RWPE2 (cell line): ENCODE measurements around the gene SEC14L6.

Source experiments
- ATAC-seq: fragments of 200-7000 bp; cut with Tn5 transposase; 3 replicates; pipeline ENCODE4 v1.9.1; 2021; ENCODE audit warnings: low read depth
- DNase-seq: peaks from one replicate; pipeline ENCODE4 v3.0.0-alpha.2; 2020; ENCODE audit warnings: low spot score
- H3K27ac ChIP-seq: fragments of 450-650 bp; 2 replicates; pipeline ENCODE4 v1.5.1; 2017; ENCODE audit warnings: mild to moderate bottlenecking; ENCODE audit not compliant: poor library complexity, severe bottlenecking
- H3K27me3 ChIP-seq: fragments of 250-450 bp; sonication (Bioruptor Pico); 2 replicates; pipeline ENCODE4 v1.5.1; 2021; ENCODE audit warnings: mild to moderate bottlenecking, moderate library complexity; ENCODE audit not compliant: insufficient read depth, poor library complexity, severe bottlenecking
- H3K36me3 ChIP-seq: fragments of 250-450 bp; sonication (Bioruptor Pico); 2 replicates; pipeline ENCODE4 v1.5.1; 2020; ENCODE audit warnings: low read depth, mild to moderate bottlenecking, moderate library complexity
- H3K4me1 ChIP-seq: fragments of 250-450 bp; sonication (Bioruptor Pico); 2 replicates; pipeline ENCODE4 v1.5.1; 2021; ENCODE audit warnings: mild to moderate bottlenecking, moderate library complexity; ENCODE audit not compliant: insufficient read depth, poor library complexity, severe bottlenecking
- H3K4me3 ChIP-seq: fragments of 250-450 bp; sonication (Bioruptor Pico); 2 replicates; pipeline ENCODE4 v1.5.1; 2021; ENCODE audit warnings: mild to moderate bottlenecking, moderate library complexity; ENCODE audit not compliant: severe bottlenecking
- H3K9me3 ChIP-seq: fragments of 250-450 bp; sonication (Bioruptor Pico); 2 replicates; pipeline ENCODE4 v1.5.1; 2021; ENCODE audit warnings: mild to moderate bottlenecking, moderate library complexity; ENCODE audit not compliant: severe bottlenecking
- TF ChIP-seq, protein P1 (sequence below): fragments of 450-650 bp; IDR thresholded peaks from one replicate; pipeline ENCODE4 v1.5.1; 2017; ENCODE audit warnings: mild to moderate bottlenecking, moderate library complexity; ENCODE audit not compliant: poor library complexity, severe bottlenecking

SEC14L6 gene

DNA sequence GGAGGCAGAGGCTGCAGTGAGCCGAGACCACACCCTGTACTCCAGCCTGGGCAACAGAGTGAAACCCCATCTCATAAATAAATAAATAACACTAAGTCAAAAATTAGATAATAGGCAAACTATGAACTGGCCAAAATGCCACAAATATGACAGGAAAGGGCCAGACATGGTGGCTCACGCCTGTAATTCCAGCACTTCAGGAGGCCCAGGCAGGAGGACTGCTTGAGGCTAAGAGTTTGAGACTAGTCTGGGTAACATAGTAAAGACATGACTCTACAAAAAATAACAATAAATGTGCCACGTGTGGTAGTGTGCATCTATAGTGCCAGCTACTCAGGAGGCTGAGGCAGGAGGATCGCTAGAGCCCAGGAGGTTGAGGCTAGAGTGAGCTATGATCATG is 19.9 kb downstream of the SEC14L6 start:
- Histone ChIP-seq H3K36me3 (no peaks in the 10 kb centered on the region), H3K4me3 (no peak overlapping the region), H3K9me3 (no peaks in the 10 kb centered on the region), H3K27me3 (no peaks in the 10 kb centered on the region), H3K27ac (no peak overlapping the region), H3K4me1 (no peaks in the 10 kb centered on the region)
- DNase-seq, result no peak
- TF ChIP-seq, protein P1, sequence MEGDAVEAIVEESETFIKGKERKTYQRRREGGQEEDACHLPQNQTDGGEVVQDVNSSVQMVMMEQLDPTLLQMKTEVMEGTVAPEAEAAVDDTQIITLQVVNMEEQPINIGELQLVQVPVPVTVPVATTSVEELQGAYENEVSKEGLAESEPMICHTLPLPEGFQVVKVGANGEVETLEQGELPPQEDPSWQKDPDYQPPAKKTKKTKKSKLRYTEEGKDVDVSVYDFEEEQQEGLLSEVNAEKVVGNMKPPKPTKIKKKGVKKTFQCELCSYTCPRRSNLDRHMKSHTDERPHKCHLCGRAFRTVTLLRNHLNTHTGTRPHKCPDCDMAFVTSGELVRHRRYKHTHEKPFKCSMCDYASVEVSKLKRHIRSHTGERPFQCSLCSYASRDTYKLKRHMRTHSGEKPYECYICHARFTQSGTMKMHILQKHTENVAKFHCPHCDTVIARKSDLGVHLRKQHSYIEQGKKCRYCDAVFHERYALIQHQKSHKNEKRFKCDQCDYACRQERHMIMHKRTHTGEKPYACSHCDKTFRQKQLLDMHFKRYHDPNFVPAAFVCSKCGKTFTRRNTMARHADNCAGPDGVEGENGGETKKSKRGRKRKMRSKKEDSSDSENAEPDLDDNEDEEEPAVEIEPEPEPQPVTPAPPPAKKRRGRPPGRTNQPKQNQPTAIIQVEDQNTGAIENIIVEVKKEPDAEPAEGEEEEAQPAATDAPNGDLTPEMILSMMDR, result no peak
- no peak for ATAC-seq

DNA sequence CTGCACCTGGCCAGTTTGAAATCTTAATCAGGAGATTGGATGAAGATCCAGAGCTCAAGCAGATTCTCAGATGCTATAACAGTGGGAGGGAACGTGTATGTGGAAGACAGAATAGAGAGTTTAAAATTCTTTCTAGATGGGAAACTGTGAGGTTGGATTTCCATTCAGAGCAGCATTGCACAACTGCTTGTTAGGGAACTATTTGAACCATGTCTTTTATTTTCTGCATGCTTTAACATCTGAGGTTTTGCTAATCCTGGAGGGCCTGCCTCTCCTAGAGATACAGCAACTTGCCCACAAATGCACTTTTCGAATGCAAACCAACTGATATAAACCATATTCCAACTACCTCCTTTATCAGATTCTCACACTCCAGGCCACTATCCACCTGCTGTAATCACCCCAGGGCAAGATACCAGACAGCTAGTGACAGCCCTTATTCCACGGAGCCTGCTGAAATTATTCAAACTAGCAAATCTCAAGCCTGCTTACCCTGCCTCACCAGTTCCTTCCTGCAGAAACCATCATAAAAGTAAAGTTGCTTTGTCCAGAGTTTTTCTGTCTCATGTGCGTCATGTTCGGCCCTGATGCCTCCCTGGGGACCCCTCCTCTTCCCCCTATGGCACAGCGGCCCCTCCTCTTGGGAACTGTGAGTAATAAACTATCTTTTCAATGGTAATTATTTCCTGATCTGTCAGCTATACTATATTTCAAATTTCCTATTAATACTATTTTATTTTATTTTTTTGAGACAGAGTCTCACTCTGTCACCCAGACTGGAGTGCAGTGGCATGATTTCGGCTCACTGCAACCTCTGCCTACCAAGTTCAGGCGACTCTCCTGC is 22.7 kb downstream of the SEC14L6 start:
- TF ChIP-seq, protein P1, result no peak
- Histone ChIP-seq H3K4me3 (no peak overlapping the region), H3K36me3 (no peaks in the 10 kb centered on the region), H3K4me1 (no peaks in the 10 kb centered on the region), H3K9me3 (no peaks in the 10 kb centered on the region), H3K27ac (no peak overlapping the region), H3K27me3 (no peaks in the 10 kb centered on the region)
- ATAC-seq (no peak), DNase-seq (no peak)

DNA sequence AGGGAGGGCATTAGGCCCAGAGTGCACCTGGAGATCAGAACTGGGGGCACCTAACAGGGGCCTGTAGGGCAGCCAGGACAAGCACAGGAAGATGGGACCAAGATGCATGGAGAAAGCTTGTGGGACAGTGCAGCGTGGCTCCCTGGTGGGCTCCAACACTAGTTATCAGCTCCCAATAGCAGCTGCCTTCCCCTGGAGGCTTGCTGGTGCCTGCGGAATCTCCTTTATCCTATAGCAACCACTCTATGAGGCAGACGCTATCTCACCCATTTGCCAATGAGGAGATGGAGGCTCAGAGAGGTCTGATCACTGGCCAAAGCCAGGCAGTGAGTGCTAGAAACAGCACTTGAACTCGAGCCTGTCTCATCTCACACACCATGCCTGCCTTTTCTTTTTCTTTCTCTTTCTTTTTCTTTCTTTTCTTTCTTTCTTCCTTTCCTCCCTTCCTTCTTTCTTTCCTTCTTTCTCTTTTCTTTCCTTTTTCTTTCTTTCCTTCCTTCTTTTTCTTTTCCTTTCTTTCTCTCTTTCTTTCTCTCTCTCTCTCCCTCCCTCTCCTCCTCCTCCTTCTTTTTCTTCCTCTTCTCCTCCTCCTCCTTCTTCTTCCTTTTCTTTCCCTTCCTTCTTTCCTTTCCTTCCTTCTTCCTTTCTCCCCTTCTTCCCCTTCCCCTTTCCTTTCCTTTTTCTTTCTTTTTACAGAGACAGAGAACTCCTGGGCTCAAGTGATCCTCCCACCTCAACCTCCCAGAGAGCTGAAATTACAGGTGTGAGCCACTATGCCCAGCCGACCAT is 25.0 kb downstream of the SEC14L6 start:
- H3K36me3 ChIP-seq, result no peaks in the 10 kb centered on the region
- ATAC-seq (no peak), DNase-seq (no peak)
- no peaks in the 10 kb centered on the region for H3K4me1 ChIP-seq
- H3K27me3 ChIP-seq, result no peaks in the 10 kb centered on the region
- no peak overlapping the region for H3K27ac ChIP-seq
- no peak overlapping the region for H3K4me3 ChIP-seq
- TF ChIP-seq, protein P1, result no peak
- no peaks in the 10 kb centered on the region for H3K9me3 ChIP-seq

DNA sequence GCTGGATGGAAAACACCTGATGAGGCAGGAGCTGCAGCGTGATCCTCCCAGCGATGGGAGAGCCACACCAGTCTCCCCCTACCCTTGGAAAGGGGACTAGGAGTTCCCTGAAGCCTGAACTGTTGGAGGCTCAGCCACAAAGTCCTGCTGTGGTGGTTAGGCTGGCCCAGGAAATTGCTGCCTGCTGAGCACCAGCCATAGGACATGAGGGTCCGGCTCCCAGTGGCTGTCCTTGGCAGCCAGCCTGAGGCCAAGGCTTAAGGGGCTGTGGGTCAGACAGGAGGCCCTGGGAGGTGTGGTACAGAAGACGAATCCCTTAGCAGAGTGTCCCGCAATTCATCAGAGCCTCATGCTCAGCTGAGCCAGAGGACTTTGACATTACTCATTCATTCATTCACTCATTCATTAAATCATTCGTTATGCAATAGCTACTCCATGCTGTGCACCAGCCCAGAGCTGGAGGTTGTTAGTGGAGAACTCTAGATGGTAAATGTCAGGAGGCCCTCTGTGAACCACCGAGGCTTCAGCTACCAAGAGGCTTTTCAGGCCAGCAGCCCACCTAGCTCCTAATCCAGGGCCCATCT is 26.6 kb downstream of the SEC14L6 start:
- Histone ChIP-seq H3K27me3 (no peaks in the 10 kb centered on the region), H3K36me3 (no peaks in the 10 kb centered on the region), H3K27ac (no peak overlapping the region), H3K9me3 (no peaks in the 10 kb centered on the region), H3K4me3 (no peak overlapping the region), H3K4me1 (no peaks in the 10 kb centered on the region)
- DNase-seq, result no peak
- no peak for ATAC-seq
- TF ChIP-seq, protein P1, result no peak
